Mesenchymal stem cell (in vitro differentiated cells and primary cell): Measurements from ENCODE around the gene EXTL1.

Experiments used
- DNase-seq: peaks from one replicate; pipeline ENCODE4 v3.0.0-alpha.2; 2013
- H2AFZ ChIP-seq: one replicate; pipeline ENCODE4 v1.6.1; 2013; ENCODE audit warnings: low read depth, mild to moderate bottlenecking, control low read depth, inconsistent platforms, low read length, moderate library complexity
- H2AK5ac ChIP-seq: 2 replicates; pipeline ENCODE4 v1.6.1; 2013; ENCODE audit warnings: low read length, moderate library complexity, mild to moderate bottlenecking, inconsistent platforms; ENCODE audit not compliant: severe bottlenecking
- H2BK120ac ChIP-seq: one replicate; pipeline ENCODE4 v1.6.1; 2013; ENCODE audit warnings: low read depth, mild to moderate bottlenecking, inconsistent platforms, low read length, moderate library complexity
- H2BK12ac ChIP-seq, 2 experiments: one replicate each; pipeline ENCODE4 v1.6.1; 2013; ENCODE audit warnings: inconsistent platforms in 2 of 2, low read length in 2 of 2, mild to moderate bottlenecking in 2 of 2, moderate library complexity in 2 of 2, control low read depth in 1 of 2
- H2BK15ac ChIP-seq: one replicate; pipeline ENCODE4 v1.6.1; 2013; ENCODE audit warnings: mild to moderate bottlenecking, low read depth, inconsistent platforms; ENCODE audit not compliant: poor library complexity, severe bottlenecking
- H2BK5ac ChIP-seq: 2 replicates; pipeline ENCODE4 v1.6.1; 2013; ENCODE audit warnings: low read depth, mild to moderate bottlenecking, low read length, control low read depth, inconsistent platforms; ENCODE audit not compliant: poor library complexity, severe bottlenecking
- H3K14ac ChIP-seq, 2 experiments: one replicate each; pipeline ENCODE4 v1.6.1; 2013; ENCODE audit warnings: inconsistent platforms in 2 of 2, low read length in 2 of 2, control low read depth in 1 of 2, mild to moderate bottlenecking in 1 of 2, moderate library complexity in 1 of 2
- H3K18ac ChIP-seq, 2 experiments: one replicate each; pipeline ENCODE4 v1.6.1; 2013; ENCODE audit warnings: inconsistent platforms in 2 of 2, low read length in 2 of 2, control low read depth in 1 of 2, low read depth in 1 of 2, mild to moderate bottlenecking in 1 of 2
- H3K23ac ChIP-seq, 2 experiments: one replicate each; pipeline ENCODE4 v1.6.1; 2013; ENCODE audit warnings: inconsistent platforms in 2 of 2, low read length in 2 of 2, mild to moderate bottlenecking in 2 of 2, moderate library complexity in 2 of 2, control low read depth in 1 of 2
- H3K27ac ChIP-seq: 2 replicates; pipeline ENCODE4 v1.5.1; 2013; ENCODE audit warnings: mild to moderate bottlenecking, moderate library complexity, low read length, control low read depth, inconsistent platforms; ENCODE audit not compliant: poor library complexity, severe bottlenecking
- H3K27me3 ChIP-seq, 2 experiments: 2 replicates each; pipeline versions ENCODE4 v1.6.1 to v1.7.0; 2013; ENCODE audit warnings: low read length in 2 of 2, mild to moderate bottlenecking in 2 of 2, moderate library complexity in 2 of 2, control low read depth in 1 of 2, inconsistent platforms in 1 of 2; ENCODE audit not compliant: control insufficient read depth in 1 of 2, insufficient read depth in 1 of 2
- H3K36me3 ChIP-seq, 2 experiments: 2 replicates each; pipeline versions ENCODE4 v1.6.1 to v1.7.0; 2013; ENCODE audit warnings: low read length in 2 of 2, control low read depth in 1 of 2, inconsistent platforms in 1 of 2, low read depth in 1 of 2, mild to moderate bottlenecking in 1 of 2; ENCODE audit not compliant: insufficient read depth in 2 of 2, control insufficient read depth in 1 of 2
- H3K4ac ChIP-seq, 2 experiments: one replicate each; pipeline ENCODE4 v1.6.1; 2013; ENCODE audit warnings: inconsistent platforms in 2 of 2, low read length in 2 of 2, mild to moderate bottlenecking in 2 of 2, moderate library complexity in 2 of 2, control low read depth in 1 of 2, low read depth in 1 of 2
- H3K4me1 ChIP-seq: 2 replicates; pipeline ENCODE4 v1.6.1; 2013; ENCODE audit warnings: low read depth, low read length, control low read depth; ENCODE audit not compliant: control insufficient read depth, insufficient read depth
- H3K4me2 ChIP-seq: 2 replicates; pipeline ENCODE4 v1.6.1; 2013; ENCODE audit warnings: low read length, mild to moderate bottlenecking, inconsistent platforms; ENCODE audit not compliant: poor library complexity, severe bottlenecking
- H3K4me3 ChIP-seq, 2 experiments: 2 replicates each; pipeline versions ENCODE4 v1.5.1 to v1.7.0; 2013; ENCODE audit warnings: low read length in 2 of 2, mild to moderate bottlenecking in 2 of 2, control low read depth in 1 of 2, low read depth in 1 of 2; ENCODE audit not compliant: insufficient read depth in 1 of 2
- H3K79me1 ChIP-seq: replicated peaks from 2 replicates; pipeline ENCODE4 v1.6.1; 2013; ENCODE audit warnings: mild to moderate bottlenecking, control low read depth, low read length, inconsistent platforms; ENCODE audit not compliant: poor library complexity, severe bottlenecking
- H3K9ac ChIP-seq: 2 replicates; pipeline ENCODE4 v1.7.0; 2013; ENCODE audit warnings: mild to moderate bottlenecking, low read length, moderate library complexity
- H3K9me3 ChIP-seq: 2 replicates; pipeline ENCODE4 v1.7.0; 2013; ENCODE audit warnings: mild to moderate bottlenecking, low read length; ENCODE audit not compliant: control insufficient read depth
- H4K8ac ChIP-seq: one replicate; pipeline ENCODE4 v1.6.1; 2013; ENCODE audit warnings: inconsistent platforms, mild to moderate bottlenecking, low read length, moderate library complexity
- H4K91ac ChIP-seq: one replicate; pipeline ENCODE4 v1.6.1; 2013; ENCODE audit warnings: mild to moderate bottlenecking, low read length, inconsistent platforms
- WGBS: methylation state at CpG from one replicate; pipeline ENCODE4 v1.1.7; 2013; ENCODE audit warnings: mixed read lengths; 5-methylcytosine and 5-hydroxymethylcytosine counted together

The EXTL1 gene

DNA sequence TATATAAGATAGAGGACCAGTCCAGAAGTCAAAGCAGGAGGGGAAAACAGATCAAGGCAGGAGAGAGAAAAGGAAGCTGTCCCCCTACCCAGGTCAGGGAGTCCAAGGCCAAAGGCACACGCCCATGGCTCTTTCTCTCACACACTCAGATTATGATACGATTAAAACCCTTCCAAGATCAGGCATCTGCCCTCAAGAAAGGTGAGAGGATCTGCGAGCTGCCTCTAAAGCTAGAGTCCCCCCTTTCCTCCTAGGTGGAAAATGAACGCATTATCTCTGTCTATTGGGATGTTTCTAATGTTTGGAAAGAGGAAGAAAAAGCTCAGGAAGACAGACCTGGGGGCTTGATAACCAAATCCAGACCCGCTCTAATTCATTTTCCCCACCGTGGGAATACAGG is 31.3 kb upstream of the EXTL1 start:
- H2AFZ ChIP-seq = no peak overlapping the region
- peaks cover 3% of the 10 kb centered on the region for H3K4me1 ChIP-seq
- H3K9ac ChIP-seq = no peak overlapping the region
- no peak overlapping the region for H4K8ac ChIP-seq
- H3K4me3 ChIP-seq = no peak overlapping the region
- no peak overlapping the region for H4K91ac ChIP-seq
- H3K9me3 ChIP-seq = no peaks in the 10 kb centered on the region
- no peak overlapping the region for H3K4me2 ChIP-seq
- H3K36me3 ChIP-seq = peaks cover 10 to 33% of the 10 kb centered on the region in 2 experiments
- no peak overlapping the region for H2BK12ac ChIP-seq
- H3K18ac ChIP-seq = no peak overlapping the region
- H2AK5ac ChIP-seq = no peak overlapping the region
- H2BK120ac ChIP-seq = no peak overlapping the region
- peaks cover 8% of the 10 kb centered on the region for H3K79me1 ChIP-seq
- H3K27ac ChIP-seq = no peak overlapping the region
- H3K14ac ChIP-seq = no peak overlapping the region
- no peak overlapping the region for H3K23ac ChIP-seq
- no peak overlapping the region for H2BK15ac ChIP-seq
- no peak overlapping the region for H3K4ac ChIP-seq
- H2BK5ac ChIP-seq = no peak overlapping the region
- DNase-seq = no peak
- 97% methylated on average over 6 of the region's 6 CpGs for WGBS
- H3K27me3 ChIP-seq = no peaks in the 10 kb centered on the region

DNA sequence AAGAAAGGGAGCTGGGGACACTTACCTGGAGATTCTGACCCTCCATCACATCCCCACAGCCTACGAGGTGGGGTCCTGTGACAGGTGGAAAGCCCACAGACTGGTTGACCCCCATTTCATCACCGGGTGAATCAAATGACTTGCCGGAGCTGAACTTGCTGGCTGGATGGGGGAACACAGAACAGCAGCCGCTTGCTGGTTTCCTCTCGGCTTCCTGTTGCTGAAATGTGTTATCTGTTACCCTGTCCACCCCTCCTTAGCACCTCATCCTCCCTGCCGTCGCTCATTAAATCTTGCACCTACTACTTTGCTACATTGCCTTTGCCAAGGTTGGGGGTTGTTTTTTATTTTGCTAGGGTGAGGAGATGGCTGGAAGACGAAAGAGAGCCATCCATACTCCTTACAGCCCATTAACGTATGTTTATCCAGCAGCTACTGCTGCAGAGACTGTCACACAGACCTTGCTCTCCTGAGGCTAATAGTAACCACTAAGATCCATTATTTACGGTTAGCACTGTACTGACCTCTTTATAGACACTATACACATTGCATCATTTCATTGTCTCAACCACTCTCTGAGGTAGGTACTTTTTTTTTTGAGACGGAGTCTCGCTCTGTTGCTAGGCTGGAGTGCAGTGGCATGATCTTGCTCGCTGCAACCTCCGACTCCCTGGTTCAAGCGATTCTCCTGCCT is 30.7 kb upstream of the EXTL1 start:
- H3K27ac ChIP-seq = no peak overlapping the region
- peaks cover 3% of the 10 kb centered on the region for H3K4me1 ChIP-seq
- no peak overlapping the region for H2AK5ac ChIP-seq
- peaks cover 8% of the 10 kb centered on the region for H3K79me1 ChIP-seq
- no peak overlapping the region for H4K91ac ChIP-seq
- H2AFZ ChIP-seq = no peak overlapping the region
- H4K8ac ChIP-seq = no peak overlapping the region
- H3K27me3 ChIP-seq = no peaks in the 10 kb centered on the region
- no peak overlapping the region for H3K14ac ChIP-seq
- 79% methylated on average over 12 of the region's 15 CpGs for WGBS
- H2BK120ac ChIP-seq = no peak overlapping the region
- no peak overlapping the region for H2BK12ac ChIP-seq
- H3K18ac ChIP-seq = peak overlapping the region in 1 of 2 experiments; percentile 25
- H2BK5ac ChIP-seq = no peak overlapping the region
- peaks cover 10 to 27% of the 10 kb centered on the region in 2 experiments for H3K36me3 ChIP-seq
- no peak overlapping the region for H3K23ac ChIP-seq
- H2BK15ac ChIP-seq = no peak overlapping the region
- no peak overlapping the region for H3K4me3 ChIP-seq
- H3K4ac ChIP-seq = no peak overlapping the region
- no peak for DNase-seq
- H3K9me3 ChIP-seq = no peaks in the 10 kb centered on the region
- no peak overlapping the region for H3K4me2 ChIP-seq
- H3K9ac ChIP-seq = no peak overlapping the region

- H4K8ac ChIP-seq = no peak overlapping the region
- no peak overlapping the region for H3K4me2 ChIP-seq
- no peaks in the 10 kb centered on the region for H3K9me3 ChIP-seq
- H2BK120ac ChIP-seq = no peak overlapping the region
- peaks cover 10 to 21% of the 10 kb centered on the region in 2 experiments for H3K36me3 ChIP-seq
- no peak overlapping the region for H3K14ac ChIP-seq
- H3K18ac ChIP-seq = no peak overlapping the region
- H3K27ac ChIP-seq = no peak overlapping the region
- peak overlapping the region in 1 of 2 experiments; percentile 39 for H2BK12ac ChIP-seq
- H2BK5ac ChIP-seq = no peak overlapping the region
- WGBS = 78% methylated on average over 4 of the region's 5 CpGs
- DNase-seq = no peak
- H2AFZ ChIP-seq = no peak overlapping the region
- H3K9ac ChIP-seq = no peak overlapping the region
- H3K27me3 ChIP-seq = no peaks in the 10 kb centered on the region
- no peak overlapping the region for H2AK5ac ChIP-seq
- H3K4me1 ChIP-seq = peaks cover 6% of the 10 kb centered on the region
- H3K4me3 ChIP-seq = no peak overlapping the region
- H3K79me1 ChIP-seq = peaks cover 10% of the 10 kb centered on the region
- H3K23ac ChIP-seq = no peak overlapping the region
- no peak overlapping the region for H4K91ac ChIP-seq
- no peak overlapping the region for H2BK15ac ChIP-seq
- no peak overlapping the region for H3K4ac ChIP-seq
Measured at GRCh38 chr1:25991937-25992688, 29.5 kb upstream of the EXTL1 start.

GRCh38 chr1:25992689-25993171 is 28.8 kb upstream of the EXTL1 start:
- H3K79me1 ChIP-seq = peaks cover 12% of the 10 kb centered on the region
- WGBS = 96% methylated on average over 9 of the region's 9 CpGs
- no peak overlapping the region for H3K23ac ChIP-seq
- H2BK5ac ChIP-seq = no peak overlapping the region
- H3K36me3 ChIP-seq = peaks cover 10 to 21% of the 10 kb centered on the region in 2 experiments
- H2BK120ac ChIP-seq = no peak overlapping the region
- no peak overlapping the region for H4K8ac ChIP-seq
- no peak overlapping the region for H4K91ac ChIP-seq
- peaks cover 6% of the 10 kb centered on the region for H3K4me1 ChIP-seq
- no peak overlapping the region for H2BK12ac ChIP-seq
- no peak for DNase-seq
- no peak overlapping the region for H3K27ac ChIP-seq
- no peak overlapping the region for H2BK15ac ChIP-seq
- no peak overlapping the region for H3K4me3 ChIP-seq
- H3K9me3 ChIP-seq = no peaks in the 10 kb centered on the region
- no peak overlapping the region for H3K4me2 ChIP-seq
- no peak overlapping the region for H3K18ac ChIP-seq
- no peaks in the 10 kb centered on the region for H3K27me3 ChIP-seq
- H3K9ac ChIP-seq = no peak overlapping the region
- no peak overlapping the region for H2AFZ ChIP-seq
- no peak overlapping the region for H3K14ac ChIP-seq
- no peak overlapping the region for H3K4ac ChIP-seq
- H2AK5ac ChIP-seq = peak overlapping the region; percentile 20
